ENCODE data around the gene FERMT1.

Gene FERMT1

GRCh38 chr20:6122873-6123648 lies at the start of gene FERMT1:
TSS of gene FERMT1 (minus strand) at chr20:6123030. CDS start at chr20:6119554, 3,476 bp downstream.
- peak; percentile 79 for DNase-seq

- DNase-seq, result no peak
These were observed 46.4 kb upstream of the FERMT1 start for GRCh38 chr20:6169251-6169650.

- no peak for DNase-seq
These were observed 45.4 kb upstream of the FERMT1 start for GRCh38 chr20:6168204-6168603.

- DNase-seq, result no peak
These were observed 42.5 kb upstream of the FERMT1 start for GRCh38 chr20:6165346-6165745.

- peak; percentile 78 for DNase-seq
These were observed 41.9 kb upstream of the FERMT1 start for GRCh38 chr20:6164421-6165341.

- no peak for DNase-seq
These were observed 37.9 kb upstream of the FERMT1 start for GRCh38 chr20:6160736-6161135.

GRCh38 chr20:6157345-6157744 lies 34.5 kb upstream of the FERMT1 start:
- DNase-seq, result peak; percentile 18

- no peak for DNase-seq
These were observed 29.9 kb upstream of the FERMT1 start for GRCh38 chr20:6152777-6153176.

- DNase-seq, result peak; percentile 48
These were observed 25.2 kb upstream of the FERMT1 start for GRCh38 chr20:6148073-6148472.

GRCh38 chr20:6142348-6142993 lies 19.6 kb upstream of the FERMT1 start:
- DNase-seq, result peak; percentile 77

GRCh38 chr20:6140947-6141346 lies 18.1 kb upstream of the FERMT1 start:
- DNase-seq, result peak; percentile 52

- DNase-seq, result no peak
These were observed 12.5 kb upstream of the FERMT1 start for GRCh38 chr20:6135347-6135746.

GRCh38 chr20:6134592-6134991 lies 11.8 kb upstream of the FERMT1 start:
- DNase-seq, result no peak

- DNase-seq, result no peak
These were observed 7.2 kb upstream of the FERMT1 start for GRCh38 chr20:6130045-6130444.

GRCh38 chr20:6127825-6128224 lies 5.0 kb upstream of the FERMT1 start:
- DNase-seq, result no peak

- DNase-seq, result no peak
These were observed 4.0 kb upstream of the FERMT1 start for GRCh38 chr20:6126846-6127245.

GRCh38 chr20:6123649-6124014 lies 802 bp upstream of the FERMT1 start:
- DNase-seq, result no peak

GRCh38 chr20:6122111-6122872 lies 538 bp downstream of the FERMT1 start:
- DNase-seq, result peak; percentile 15

- DNase-seq, result no peak
These were observed 1.3 kb downstream of the FERMT1 start for GRCh38 chr20:6121504-6121903.

- DNase-seq, result peak; percentile 53
These were observed 2.3 kb downstream of the FERMT1 start for GRCh38 chr20:6120491-6120988.

GRCh38 chr20:6116758-6117157 lies 6.1 kb downstream of the FERMT1 start:
- no peak for DNase-seq

GRCh38 chr20:6115221-6115895 lies 7.5 kb downstream of the FERMT1 start:
- no peak for DNase-seq

Data from NCI-H2171 treated with DMSO at 0.1 percent for 48 hours (cell line).